Limb (tissue), 2 donors: ENCODE results near the gene TSPEAR.
"Not testable (repeated sequence)": the region's sequence is repeated elsewhere in the genome, so short reads cannot be mapped to it uniquely, and the experiment has no call there.

Experiments
- DNase-seq, 2 donors: peaks; one replicate each; pipeline ENCODE4 v3.0.0-alpha.2; 2016; ENCODE audit errors: extremely low spot score in 2 of 2

TSPEAR gene

DNA sequence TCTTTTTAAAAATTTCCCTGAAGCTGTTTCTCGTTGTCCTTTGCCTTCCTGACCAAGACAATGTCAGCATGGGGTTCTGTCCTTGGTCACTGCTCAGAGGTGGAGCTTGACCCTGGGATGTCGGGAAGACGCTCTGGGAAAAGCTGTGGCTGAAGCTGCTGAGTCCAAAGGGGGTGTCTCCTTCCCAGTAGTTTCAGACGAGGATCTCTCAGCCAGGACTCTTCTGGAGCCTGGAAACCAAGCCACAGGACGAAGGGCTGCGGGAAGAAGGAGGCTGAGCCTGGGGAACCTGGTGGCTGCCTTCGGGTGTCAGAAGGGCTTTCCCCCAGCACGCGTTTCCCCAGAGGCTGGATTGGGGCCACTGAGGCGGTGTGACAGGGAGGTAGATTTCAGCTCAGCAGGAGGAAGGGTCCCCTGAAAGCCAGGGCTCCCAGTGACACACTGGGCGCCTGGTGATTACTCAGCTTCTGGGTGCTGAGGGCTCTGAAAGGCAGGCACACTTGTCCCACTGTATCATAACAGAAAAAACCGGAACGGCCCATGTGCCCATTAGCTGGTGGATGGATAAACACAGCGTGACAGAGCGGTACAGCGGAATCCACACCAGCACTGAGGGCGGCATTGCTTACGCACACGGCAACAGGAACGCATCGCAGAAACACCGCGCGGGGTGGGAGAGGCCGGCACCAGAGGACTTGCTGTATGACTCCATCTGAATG lies 24.4 kb downstream of the TSPEAR start:
- no peak for DNase-seq

GRCh38 chr21:44686000-44686781 lies 25.2 kb downstream of the TSPEAR start:
- DNase-seq: no peak

- not testable (repeated sequence) for DNase-seq
These were observed 26.3 kb downstream of the TSPEAR start for GRCh38 chr21:44685050-44685449.

DNA sequence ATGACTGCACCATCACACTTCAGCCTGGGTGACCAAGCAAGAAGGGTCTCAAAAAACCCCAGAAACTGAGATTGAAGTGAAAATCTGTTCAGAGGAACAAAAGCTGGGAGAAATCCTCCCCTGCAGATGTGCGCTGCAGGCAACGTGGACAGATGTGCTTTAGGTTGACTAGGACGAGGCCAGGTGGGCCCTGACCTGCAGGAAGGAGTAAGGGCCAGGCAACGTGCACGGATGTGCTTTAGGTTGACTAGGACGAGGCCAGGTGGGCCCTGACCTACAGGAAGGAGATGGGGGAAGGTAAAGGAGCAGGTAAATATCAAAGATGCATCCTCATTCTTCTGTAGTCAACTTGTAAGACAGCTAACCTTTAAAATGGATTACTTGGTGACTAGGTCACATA lies 26.9 kb downstream of the TSPEAR start:
- DNase-seq: no peak

DNA sequence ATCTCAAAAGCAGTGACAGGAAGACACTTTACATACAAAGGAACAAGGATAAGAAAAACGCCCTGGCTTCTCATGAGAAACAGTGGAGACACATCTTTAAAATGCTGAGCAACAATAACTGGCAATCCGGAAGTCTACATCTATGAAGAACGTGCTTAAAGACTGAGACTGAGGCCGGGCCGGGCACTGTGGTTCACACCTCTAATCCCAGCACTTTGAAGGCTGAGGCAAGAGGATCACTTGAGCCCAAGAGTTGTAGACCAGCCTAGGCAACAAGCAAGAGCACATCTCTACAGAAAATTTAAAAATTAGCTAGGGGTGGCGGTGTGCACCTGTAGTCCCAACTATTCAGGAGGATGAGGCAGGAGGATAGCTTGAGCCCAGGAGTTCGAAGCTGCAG lies 27.3 kb downstream of the TSPEAR start:
- no peak for DNase-seq

DNA sequence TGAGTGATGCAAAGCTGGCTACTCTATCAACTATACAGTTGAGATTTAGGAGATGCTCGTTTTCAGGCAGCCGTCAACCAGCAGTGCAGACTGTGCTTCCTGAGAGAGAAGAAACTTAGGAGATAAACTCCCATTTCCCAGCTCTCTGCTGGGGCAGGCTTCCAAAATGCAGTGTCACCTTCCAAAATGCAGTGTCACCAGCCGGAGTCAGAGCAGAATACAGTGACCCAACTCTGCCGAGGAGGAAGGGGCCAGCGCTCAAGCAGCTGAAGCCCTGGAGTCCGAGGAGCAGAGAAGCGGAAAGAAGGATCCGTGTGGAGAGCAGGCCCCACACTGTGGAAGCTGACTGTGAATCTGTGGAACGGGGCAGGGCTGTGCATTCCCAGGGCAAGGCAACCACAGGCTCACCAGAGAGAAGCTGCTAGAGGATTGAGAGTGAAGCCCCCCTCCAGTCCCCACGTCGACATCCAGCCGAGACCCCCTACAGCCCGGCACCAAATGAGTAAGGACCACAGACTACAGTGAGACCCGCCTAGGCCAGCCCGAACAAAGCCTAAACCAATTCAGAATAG lies 28.7 kb downstream of the TSPEAR start:
- DNase-seq: no peak

GRCh38 chr21:44681861-44682579 lies 29.4 kb downstream of the TSPEAR start, which contains the start of gene KRTAP12-1:
TSS of gene KRTAP12-1 (minus strand) at chr21:44682163. CDS start at chr21:44682123, 40 bp downstream.
- DNase-seq: no peak

GRCh38 chr21:44681152-44681551 lies 30.2 kb downstream of the TSPEAR start:
- no peak for DNase-seq

DNA sequence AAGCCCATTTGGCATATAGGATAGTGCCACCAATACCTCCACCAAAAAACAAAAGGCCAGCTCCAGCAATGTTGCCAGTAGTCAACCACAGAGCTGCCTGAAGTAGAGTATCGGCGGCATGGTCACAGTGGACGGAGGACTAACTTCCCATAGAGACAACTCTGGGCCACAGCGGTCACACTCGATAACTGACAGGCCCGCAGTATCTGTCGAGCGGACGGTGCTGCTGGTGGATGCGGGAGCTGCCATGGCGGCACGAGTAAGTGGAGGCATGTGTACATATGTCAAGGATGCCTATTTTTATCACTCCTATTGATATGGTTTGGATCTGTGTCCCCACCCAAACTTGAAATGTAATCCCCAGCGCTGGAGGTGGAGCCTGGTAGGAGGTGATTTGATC lies 33.5 kb downstream of the TSPEAR start:
- no peak for DNase-seq

GRCh38 chr21:44671911-44672310 lies 39.5 kb downstream of the TSPEAR start:
- no peak for DNase-seq

DNA sequence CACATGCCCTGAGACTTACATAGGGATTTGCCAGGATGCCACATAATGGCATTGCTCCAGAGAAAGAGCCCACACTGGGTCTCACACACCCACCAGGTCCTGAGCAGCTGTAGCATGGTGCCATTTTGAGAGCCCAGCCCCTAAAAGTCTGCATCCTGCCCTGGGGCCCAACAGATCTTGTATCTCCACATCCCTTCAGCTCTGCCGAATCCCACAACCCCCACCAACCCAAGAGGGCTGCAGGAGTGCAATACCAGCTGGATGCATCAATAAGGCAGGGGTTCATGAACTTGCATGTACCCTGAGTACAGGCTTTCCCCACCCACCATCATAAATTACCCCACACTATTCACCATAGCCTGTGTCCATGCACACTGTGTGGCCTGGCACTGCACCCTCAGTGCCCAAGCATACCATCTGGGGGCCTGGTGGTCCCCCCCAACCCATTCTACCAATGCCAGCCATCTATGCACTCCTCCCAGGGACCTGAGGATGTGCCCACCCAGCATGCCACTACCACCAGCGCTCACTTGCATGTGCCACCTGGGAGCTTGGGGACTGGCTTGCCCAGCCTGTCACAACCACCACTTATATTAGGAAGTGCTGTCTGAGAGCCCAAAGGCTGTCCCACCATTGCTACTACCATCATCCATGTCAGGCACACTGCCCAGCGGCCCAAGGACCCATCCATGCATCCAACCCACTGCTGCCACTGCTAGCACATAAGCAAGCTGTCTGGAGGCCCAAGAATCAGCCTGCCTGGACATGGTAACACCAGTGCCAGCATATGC lies 40.5 kb downstream of the TSPEAR start:
- no peak for DNase-seq

GRCh38 chr21:44667612-44668011 lies 43.8 kb downstream of the TSPEAR start:
- no peak for DNase-seq

- no peak for DNase-seq
These were observed 44.7 kb downstream of the TSPEAR start, which contains the start of gene KRTAP12-2 for GRCh38 chr21:44666401-44667320. TSS of gene KRTAP12-2 (minus strand) at chr21:44666927. CDS start at chr21:44666886, 41 bp downstream.

GRCh38 chr21:44664691-44665090 lies 46.7 kb downstream of the TSPEAR start:
- DNase-seq: no peak

DNA sequence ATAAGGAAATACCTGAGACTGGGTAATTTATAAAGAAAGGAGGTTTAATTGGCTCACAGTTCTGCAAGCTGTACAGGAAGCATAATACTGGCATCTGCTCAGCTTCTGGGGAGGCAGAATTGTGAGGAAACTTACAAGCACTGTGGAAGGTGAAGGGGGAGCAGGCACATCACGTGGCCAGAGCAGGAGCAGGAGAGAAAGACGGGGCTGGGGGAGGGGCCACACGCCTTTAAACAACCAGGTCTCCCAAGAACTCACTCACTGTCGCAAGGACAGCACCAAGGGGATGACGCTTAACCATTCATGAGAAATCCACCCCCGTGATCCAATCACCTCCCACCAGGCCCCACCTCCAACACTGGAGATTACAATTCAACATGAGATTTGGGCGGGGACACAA lies 49.8 kb downstream of the TSPEAR start:
- not testable (repeated sequence) for DNase-seq

DNA sequence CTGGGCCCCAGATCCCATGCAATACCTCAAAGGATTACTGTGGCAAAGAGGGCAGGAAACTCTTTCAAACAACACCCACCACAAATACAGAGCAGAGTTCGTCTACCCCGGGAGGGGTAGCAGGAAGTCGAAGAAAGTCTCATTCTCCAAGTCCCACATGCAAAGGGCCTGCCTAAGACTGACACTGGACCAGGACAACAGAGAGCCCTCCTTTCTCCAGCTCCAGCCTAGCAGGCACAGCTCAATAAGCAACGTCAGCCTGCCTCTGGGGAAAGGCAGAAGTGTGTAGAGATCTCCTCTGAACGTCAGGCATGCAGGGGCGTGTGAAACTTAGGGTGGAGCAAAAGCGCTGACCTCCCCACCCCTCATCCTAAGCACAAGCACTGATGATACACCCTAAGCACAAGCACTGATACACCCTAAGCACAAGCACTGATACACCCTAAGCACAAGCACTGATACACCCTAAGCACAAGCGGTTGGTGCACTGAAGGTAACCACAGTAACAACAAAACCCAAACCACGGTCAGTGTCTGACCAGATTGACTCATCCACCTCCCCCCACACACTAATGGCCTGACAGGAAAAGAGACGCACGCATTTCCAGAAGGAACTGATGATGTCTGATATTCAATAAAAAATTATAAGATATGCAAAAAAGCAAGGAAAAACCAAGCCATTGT lies 52.3 kb downstream of the TSPEAR start:
- no peak for DNase-seq

GRCh38 chr21:44658541-44658910 lies 52.8 kb downstream of the TSPEAR start:
- DNase-seq: no peak

- no peak for DNase-seq
These were observed 53.5 kb downstream of the TSPEAR start, which contains the start of gene KRTAP12-3 for GRCh38 chr21:44657635-44658540. TSS of gene KRTAP12-3 (plus strand) at chr21:44657932. CDS start at chr21:44657980, 48 bp downstream.
